ENCODE results near the gene ARID3B.
"Not testable (repeated sequence)": the region's sequence is repeated elsewhere in the genome, so short reads cannot be mapped to it uniquely, and the experiment has no call there.

Gene ARID3B

DNA sequence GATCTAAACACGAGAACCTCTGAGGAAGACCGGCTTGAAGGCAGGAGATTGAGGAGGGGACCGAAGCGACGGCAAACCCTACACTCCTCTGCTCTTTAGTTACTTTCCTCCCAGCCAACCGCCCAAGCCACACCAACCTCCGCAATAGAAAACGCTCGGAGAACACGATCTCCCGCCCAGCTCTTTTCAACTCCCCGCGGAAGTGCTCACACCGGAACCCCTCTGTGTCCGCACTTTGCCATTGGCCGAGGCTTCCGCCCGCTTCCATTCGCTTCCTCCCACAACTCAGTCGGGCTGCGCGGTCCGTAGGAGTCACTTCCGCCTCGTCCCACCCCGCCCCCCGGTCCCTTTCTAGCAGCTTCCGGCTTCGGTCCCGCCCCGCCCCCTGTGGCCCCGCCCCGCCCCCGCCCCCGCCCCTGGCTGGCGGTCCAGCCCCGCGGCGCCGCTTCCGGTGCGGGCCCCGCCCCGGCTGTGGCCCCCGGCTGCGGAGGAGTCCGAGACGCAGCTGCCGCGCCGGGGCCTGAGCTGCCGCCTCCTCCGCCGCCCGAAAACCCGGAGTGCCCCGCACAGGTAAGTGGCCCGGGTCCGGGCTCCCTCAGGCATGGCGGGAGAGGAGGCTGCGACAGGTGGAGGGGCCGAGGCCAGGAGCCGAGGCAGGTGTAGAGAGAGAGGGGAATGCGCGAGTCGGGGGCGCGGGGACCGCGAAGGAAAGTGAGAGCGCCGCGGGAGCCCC, at the start of gene ARID3B:
Gene ARID3B (plus strand): TSS at position 460 of the 733 bp plus-strand sequence. CDS start 2,717 bp downstream, outside the sequence.
- peak; percentile 96 for DNase-seq (ENCODE audit: low spot score)

DNA sequence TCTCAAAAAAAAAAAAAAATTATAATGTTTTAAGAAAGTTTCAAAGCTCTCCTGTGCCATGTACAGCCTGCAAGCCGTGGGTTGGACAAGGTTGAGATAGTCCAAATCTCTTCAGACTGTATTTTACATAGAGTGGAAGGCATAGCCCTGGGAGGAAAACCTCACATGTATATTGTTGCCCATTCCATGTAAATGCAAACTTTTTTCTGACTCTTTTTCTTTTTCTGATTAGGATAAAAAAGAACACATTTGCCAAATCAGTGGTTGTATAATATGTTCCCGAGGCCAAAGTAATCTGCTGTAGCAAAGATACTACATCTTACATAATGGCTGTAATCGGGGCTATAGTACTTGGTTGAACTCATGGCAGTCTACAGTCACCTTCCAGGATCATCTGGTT, 44.4 kb upstream of the ARID3B start:
- no peak for DNase-seq (ENCODE audit: low spot score)

- DNase-seq (ENCODE audit: low spot score), result no peak
Observed at GRCh38 chr15:74497584-74497983, 43.4 kb upstream of the ARID3B start.

DNA sequence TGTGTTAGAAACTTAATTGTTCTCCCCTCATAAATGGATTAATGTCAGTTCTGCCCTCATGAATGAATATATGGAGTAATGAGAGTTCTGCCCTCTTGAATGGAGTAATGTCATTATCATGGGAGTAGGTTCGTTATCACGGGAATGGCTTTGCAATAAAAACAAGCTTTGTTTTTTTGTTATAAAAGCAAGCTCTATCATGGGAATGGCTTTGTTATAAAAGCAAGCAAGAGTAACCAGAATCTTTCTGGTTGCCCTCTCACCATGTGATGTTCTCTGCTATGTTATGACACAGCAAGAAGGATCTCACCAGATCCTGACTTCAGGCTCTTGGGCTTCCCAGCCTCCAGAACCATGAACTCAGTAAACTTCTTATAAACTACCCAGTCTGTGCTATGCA, 41.7 kb upstream of the ARID3B start:
- no peak for DNase-seq (ENCODE audit: low spot score)

DNA sequence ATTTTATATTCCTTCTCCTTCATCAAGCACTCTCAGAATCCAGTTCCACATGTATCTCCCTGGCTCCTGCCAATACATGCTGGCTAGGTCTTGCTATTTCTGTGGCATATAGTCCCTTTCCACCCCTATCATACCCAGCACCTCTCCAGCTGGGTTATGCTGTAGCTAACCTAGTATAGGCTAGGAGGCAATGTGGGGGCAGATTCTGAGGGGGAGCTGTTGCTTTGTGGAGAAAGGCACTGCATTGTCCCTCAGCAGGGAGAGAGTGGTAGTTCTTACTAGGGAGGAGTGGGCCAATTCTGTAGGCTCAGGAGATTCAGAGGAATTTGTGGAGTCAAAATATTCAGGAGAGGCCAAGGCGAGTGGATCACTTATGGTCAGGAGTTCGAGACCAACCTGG, 40.6 kb upstream of the ARID3B start:
- no peak for DNase-seq (ENCODE audit: low spot score)

DNA sequence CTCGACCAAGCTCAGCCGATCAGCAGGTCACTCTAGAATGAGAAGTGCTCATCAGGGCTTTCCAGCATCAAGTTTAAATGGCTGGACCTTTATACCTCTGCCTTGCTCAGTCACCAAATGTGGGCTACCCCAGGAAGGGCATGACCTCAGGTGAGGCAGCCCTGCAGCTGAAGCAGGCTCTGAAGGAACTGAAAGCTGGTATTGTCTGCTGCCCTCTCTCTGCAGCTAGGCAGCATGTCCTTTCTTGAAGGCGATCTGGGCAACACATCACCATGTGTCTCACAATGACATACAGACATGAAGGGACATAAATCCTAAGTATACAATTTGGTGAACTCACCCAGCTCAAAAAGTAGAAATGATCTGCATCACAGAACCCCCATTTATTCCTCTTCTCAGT, 38.7 kb upstream of the ARID3B start:
- no peak for DNase-seq (ENCODE audit: low spot score)

GRCh38 chr15:74504418-74504817, 36.6 kb upstream of the ARID3B start:
- no peak for DNase-seq (ENCODE audit: low spot score)

DNA sequence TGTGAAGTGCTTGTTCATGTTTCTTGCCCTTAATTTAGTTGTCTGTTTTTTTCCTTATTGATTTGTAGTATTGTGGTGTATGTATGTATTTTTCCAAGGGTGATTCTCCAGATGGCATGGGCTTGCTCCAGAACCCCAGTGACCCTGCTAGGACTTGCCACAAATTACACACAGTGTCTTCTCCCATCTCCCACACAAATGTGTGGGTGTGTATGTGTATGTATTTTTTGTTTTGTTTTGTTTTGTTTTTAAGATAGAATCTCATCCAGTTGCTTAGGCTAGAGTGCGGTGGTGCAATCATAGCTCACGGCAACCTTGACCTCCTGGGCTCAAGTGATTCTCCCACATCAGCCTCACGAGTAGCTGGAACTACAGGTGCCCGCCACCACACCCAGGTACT, 36.2 kb upstream of the ARID3B start:
- DNase-seq (ENCODE audit: low spot score), result no peak

- no peak for DNase-seq (ENCODE audit: low spot score)
Observed at GRCh38 chr15:74505837-74506514, 35.0 kb upstream of the ARID3B start.

DNA sequence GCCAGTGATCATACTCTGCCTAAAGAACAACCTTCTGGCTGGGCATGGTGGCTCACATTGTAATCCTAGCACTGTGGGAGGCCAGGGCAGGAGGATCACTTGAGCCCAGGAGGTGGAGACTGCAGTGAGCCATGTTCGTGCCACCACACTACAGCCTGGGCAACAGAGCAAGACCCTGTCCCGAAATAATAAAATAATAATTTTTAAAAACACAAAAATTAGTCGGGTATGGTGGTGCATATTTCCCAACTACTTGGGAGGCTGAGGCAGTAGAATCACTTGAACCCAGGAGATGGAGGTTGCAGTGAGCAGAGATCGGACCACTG, 34.5 kb upstream of the ARID3B start:
- DNase-seq (ENCODE audit: low spot score), result no peak

DNA sequence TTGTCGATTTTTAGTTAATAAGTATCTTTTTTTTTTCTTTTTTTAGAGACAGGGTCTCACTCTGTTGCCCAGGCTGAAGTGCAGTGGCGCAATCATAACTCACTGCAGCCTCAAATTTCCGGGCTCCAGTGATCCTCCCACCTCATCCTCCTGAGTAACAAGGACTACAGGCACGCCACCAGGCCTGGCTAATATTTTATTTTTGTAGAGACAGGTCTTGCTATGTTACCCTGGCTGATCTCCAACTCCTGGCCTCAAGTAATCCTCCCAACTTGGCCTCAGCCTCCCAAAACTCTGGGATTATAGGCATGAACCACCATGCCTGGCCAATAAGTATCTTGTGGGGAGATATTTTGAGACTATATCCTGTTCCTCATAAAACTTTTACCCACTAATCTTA, 29.4 kb upstream of the ARID3B start:
- no peak for DNase-seq (ENCODE audit: low spot score)

DNA sequence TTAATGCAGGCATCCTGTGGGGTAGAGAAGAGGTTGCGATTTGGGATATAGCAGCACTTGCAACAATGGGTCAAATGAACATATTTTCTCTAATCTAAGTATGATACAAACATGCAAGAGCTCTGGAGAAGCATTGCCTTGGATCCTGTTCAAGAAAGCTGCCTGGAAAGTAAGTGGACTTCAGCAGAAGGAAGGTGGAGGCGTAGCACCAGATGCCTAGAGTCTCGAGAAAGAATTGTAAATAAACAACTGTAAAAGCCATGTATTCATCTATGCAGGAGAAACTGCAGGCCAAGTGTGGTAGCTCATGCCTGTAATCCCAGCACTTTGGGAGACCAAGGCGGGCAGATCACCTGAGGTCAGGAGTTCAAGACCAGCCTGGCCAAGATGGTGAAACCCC, 27.0 kb upstream of the ARID3B start:
- DNase-seq (ENCODE audit: low spot score), result not testable (repeated sequence)

GRCh38 chr15:74517096-74517495, 23.9 kb upstream of the ARID3B start:
- no peak for DNase-seq (ENCODE audit: low spot score)

- DNase-seq (ENCODE audit: low spot score), result no peak
Observed at GRCh38 chr15:74519311-74519710, 21.7 kb upstream of the ARID3B start.

GRCh38 chr15:74520407-74520806, 20.6 kb upstream of the ARID3B start:
- DNase-seq (ENCODE audit: low spot score), result no peak

DNA sequence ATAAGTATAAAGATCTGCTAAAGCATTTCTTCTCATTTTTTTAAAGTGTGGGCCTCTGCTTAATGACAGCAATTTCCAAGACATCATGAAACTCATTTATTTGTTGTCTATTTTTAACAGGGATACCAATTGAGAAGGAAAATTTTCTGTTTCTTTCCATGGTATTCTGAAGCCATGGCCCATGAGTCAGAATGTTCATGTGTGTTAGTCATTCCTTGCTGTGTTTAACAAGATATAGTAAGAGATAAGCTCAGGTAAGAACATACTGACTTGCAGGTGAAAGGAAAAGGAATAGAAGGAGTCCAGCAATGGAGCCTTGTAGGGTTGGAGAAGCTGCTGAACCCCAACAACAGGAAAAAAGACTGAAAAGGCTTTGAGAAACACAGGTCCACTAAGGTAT, 17.0 kb upstream of the ARID3B start:
- no peak for DNase-seq (ENCODE audit: low spot score)

DNA sequence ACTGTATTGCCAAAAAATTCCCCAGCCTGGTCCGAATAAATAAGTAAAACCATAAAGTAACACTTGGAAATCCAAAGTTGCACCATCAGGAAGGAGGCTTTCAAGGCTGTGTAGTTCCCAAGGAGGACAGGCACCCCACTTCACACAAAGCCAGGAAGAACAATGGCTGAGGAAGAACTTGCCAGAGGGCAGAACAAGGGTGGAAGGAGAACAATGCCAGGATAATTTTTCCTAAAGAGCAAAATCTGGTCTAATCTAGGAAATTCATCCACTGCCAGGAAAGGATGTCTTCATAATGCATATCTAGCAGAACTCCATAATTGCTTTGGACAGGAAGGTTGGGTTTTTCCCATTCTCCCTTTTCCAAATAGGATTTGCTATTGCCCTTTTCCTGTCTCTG, 15.7 kb upstream of the ARID3B start:
- no peak for DNase-seq (ENCODE audit: low spot score)

- no peak for DNase-seq (ENCODE audit: low spot score)
Observed at GRCh38 chr15:74525945-74526344, 15.1 kb upstream of the ARID3B start.

DNA sequence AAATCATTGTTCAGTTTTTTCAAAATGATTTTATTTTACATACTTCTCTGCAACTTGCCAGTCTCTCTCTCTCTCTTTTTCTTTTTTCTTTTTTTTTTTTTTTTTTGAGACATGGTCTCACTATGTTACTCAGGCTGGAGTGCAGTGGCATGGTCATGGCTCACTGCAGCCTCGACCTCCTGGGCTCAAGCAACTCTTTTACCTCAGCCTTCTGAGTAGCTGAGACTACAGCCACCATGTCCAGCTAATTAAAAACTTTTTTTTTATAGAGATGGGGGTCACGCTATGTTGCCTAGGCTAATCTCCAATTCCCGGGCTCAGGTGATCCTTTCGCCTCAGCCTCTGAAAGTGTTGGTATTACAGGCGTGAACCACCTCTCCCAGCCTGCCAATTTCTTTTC, 12.1 kb upstream of the ARID3B start:
- no peak for DNase-seq (ENCODE audit: low spot score)

- DNase-seq (ENCODE audit: low spot score), result no peak
Observed at GRCh38 chr15:74529921-74530320, 11.1 kb upstream of the ARID3B start.

- DNase-seq (ENCODE audit: low spot score), result no peak
Observed at GRCh38 chr15:74530771-74531143, 10.3 kb upstream of the ARID3B start.

DNA sequence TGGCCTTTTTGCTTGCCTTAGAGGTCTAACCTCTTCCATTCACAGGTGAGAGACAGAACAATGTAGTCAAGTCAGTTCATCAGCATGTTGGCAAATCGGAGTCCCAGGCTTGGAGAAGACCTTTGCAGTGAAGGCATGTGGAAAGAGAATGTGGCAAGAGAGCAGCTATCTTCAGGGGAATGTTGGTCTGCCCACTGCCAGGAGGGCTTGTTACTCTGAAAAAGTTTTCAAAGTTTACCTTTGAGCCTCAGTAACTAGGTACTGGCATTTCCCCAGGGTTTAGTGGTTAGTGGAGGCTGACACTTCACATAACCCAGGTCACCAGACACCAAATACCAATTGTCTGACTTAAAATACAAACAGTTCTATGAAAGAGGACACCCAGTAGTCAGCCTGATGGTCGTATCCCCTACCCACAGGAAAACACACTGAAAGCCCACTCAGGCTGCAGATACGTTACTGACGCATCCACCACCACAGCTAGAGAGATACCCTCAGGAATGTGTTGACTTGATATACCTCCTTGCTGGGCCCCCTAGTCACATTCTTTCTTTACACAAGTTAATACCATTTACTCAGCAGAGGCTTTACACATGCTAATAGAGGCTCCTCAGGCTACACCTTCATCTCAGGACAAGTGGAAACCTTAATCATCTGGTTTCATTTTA, 9.7 kb upstream of the ARID3B start:
- peak; percentile 73 for DNase-seq (ENCODE audit: low spot score)

DNA sequence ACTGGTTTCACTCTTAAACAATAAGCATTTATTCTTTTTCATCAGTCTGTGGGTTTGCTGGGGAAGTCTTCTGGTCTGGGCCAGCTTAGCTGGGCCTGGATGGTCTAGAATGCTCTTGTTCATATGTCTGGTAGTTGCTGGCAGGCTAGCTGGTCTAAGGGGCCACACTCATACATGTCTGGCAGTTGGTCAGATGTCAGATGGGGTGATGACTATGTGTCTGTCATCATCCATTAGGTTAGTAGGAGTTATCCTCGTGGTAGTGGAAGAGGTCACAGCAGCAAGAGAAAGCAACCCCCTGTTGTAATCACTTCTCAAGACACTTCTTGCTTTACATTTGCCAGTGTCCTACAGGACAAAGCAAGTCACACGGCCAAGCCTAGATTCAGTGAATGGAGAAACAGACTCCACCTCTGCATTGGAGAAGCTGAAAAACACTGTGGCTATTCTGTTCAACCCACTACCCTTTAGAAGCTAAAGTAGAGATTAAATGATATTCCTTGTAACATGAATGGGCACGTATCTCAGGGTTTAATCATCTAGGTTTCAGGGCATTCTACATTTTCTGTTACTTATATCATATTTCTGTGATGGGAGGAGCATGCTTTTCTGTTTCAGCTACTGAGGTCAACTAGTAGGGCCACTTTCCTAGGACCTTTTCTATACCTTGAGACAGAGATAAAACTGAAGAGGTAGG, 5.5 kb upstream of the ARID3B start:
- no peak for DNase-seq (ENCODE audit: low spot score)
